Peyer's patch (tissue), 4 donors: ENCODE results near the gene EML1.

Source experiments
- POLR2A ChIP-seq, 2 donors: fragments of 450-650 bp; IDR thresholded peaks; one replicate each; pipeline ENCODE4 v1.5.1; 2017; ENCODE audit warnings: antibody characterized with exemption in 2 of 2, mild to moderate bottlenecking in 2 of 2, moderate library complexity in 2 of 2
- TF ChIP-seq, protein P1 (sequence below), 6 experiments: fragments of 450-650 bp in 4 of 6; fragments of 200-600 bp in 2 of 6; sonication (generic) in 1 of 6; IDR thresholded peaks; one replicate each; pipeline ENCODE4 v1.5.1; 2017 to 2019; ENCODE audit warnings: antibody characterized with exemption in 6 of 6, mild to moderate bottlenecking in 3 of 6, moderate library complexity in 1 of 6

GRCh38 chr14:99744199-99744872 lies 48.9 kb upstream of the EML1 start:
- TF ChIP-seq, protein P1, sequence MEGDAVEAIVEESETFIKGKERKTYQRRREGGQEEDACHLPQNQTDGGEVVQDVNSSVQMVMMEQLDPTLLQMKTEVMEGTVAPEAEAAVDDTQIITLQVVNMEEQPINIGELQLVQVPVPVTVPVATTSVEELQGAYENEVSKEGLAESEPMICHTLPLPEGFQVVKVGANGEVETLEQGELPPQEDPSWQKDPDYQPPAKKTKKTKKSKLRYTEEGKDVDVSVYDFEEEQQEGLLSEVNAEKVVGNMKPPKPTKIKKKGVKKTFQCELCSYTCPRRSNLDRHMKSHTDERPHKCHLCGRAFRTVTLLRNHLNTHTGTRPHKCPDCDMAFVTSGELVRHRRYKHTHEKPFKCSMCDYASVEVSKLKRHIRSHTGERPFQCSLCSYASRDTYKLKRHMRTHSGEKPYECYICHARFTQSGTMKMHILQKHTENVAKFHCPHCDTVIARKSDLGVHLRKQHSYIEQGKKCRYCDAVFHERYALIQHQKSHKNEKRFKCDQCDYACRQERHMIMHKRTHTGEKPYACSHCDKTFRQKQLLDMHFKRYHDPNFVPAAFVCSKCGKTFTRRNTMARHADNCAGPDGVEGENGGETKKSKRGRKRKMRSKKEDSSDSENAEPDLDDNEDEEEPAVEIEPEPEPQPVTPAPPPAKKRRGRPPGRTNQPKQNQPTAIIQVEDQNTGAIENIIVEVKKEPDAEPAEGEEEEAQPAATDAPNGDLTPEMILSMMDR (IDR thresholded peaks at IDR 0.05), result no peak
- TF ChIP-seq POLR2A (IDR thresholded peaks at IDR 0.05), result no peak
